ENCODE measurements around the gene CREG1. TPM values are rescaled to one million over a fixed set of nuclear protein-coding genes. Genes with fewer than 3 reads are reported as not detected.

The CREG1 gene
- polyA plus RNA-seq, 1 experiment = 27.5 TPM

DNA sequence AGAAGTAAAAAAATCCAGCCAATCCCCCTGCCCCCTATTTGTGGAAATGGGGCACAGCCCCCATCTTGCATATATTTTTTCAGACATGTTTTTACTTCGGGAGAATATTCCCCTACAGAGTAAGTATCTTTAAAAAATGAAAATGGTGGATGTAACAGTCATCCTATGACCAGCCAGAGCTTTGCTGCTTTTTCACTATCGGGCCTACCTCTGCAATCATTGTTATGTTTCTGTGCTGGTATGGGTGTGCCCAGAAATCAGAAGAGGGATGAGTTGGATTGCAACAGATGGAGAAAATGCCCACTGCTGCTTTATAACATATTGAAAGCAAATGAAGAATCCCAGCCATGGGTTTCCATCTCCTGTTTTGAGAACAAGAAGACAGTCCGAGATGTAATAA lies 38.1 kb downstream of the CREG1 start:
- Histone ChIP-seq H3K27me3 (ENCODE audit: control insufficient read depth, insufficient read depth, low read length) (peaks cover 6% of the 10 kb centered on the region; the same call in 1 of the 2 replicates), H3K36me3 (ENCODE audit: control insufficient read depth, insufficient read depth, low read length) (no peaks in the 10 kb centered on the region), H3K4me3 (ENCODE audit: low read depth, low read length) (no peak overlapping the region)
- DNase-seq (ENCODE audit: low read depth) = no peak
- POLR2A ChIA-PET = no interaction called here
- CTCF ChIA-PET = interaction anchor here (2.3 kb wide), 1 partner anchor 25 kb away, joined by 10 read pairs; no protein-coding TSS in a partner anchor
- TF ChIP-seq, protein P1, sequence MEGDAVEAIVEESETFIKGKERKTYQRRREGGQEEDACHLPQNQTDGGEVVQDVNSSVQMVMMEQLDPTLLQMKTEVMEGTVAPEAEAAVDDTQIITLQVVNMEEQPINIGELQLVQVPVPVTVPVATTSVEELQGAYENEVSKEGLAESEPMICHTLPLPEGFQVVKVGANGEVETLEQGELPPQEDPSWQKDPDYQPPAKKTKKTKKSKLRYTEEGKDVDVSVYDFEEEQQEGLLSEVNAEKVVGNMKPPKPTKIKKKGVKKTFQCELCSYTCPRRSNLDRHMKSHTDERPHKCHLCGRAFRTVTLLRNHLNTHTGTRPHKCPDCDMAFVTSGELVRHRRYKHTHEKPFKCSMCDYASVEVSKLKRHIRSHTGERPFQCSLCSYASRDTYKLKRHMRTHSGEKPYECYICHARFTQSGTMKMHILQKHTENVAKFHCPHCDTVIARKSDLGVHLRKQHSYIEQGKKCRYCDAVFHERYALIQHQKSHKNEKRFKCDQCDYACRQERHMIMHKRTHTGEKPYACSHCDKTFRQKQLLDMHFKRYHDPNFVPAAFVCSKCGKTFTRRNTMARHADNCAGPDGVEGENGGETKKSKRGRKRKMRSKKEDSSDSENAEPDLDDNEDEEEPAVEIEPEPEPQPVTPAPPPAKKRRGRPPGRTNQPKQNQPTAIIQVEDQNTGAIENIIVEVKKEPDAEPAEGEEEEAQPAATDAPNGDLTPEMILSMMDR (IDR thresholded peaks at IDR 0.05; ENCODE audit: insufficient read depth, low read depth, low read length) = no peak

DNA sequence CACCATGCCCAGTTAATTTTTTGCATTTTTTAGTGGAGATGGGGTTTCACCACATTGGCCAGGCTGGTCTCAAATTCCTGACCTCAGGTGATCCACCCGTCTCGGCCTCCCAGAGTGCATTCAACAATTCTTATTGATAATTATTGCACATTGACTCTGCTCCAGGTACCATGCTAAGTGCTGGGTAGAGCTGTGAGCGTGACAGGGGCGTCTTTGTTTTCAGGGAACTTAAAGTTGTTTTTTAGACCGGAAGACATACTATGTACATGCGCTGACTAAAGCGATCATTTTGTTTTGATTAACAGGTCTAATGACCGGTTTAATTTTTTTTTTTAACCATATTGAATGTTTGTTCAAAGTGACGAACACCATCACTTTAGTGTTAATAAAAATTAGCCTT lies 39.3 kb downstream of the CREG1 start:
- H3K27me3 ChIP-seq (ENCODE audit: control insufficient read depth, insufficient read depth, low read length) = peaks cover 3% of the 10 kb centered on the region; the same call in 1 of the 2 replicates
- TF ChIP-seq, protein P1 (IDR thresholded peaks at IDR 0.05; ENCODE audit: insufficient read depth, low read depth, low read length) = no peak
- ChIA-PET CTCF (interaction anchor here (0.8 to 2.3 kb wide), 2 partner anchors 20 to 26 kb away, joined by 3 to 10 read pairs; no protein-coding TSS in a partner anchor), POLR2A (no interaction called here)
- DNase-seq (ENCODE audit: low read depth) = no peak
- no peak overlapping the region for H3K4me3 ChIP-seq (ENCODE audit: low read depth, low read length)
- no peaks in the 10 kb centered on the region for H3K36me3 ChIP-seq (ENCODE audit: control insufficient read depth, insufficient read depth, low read length)

DNA sequence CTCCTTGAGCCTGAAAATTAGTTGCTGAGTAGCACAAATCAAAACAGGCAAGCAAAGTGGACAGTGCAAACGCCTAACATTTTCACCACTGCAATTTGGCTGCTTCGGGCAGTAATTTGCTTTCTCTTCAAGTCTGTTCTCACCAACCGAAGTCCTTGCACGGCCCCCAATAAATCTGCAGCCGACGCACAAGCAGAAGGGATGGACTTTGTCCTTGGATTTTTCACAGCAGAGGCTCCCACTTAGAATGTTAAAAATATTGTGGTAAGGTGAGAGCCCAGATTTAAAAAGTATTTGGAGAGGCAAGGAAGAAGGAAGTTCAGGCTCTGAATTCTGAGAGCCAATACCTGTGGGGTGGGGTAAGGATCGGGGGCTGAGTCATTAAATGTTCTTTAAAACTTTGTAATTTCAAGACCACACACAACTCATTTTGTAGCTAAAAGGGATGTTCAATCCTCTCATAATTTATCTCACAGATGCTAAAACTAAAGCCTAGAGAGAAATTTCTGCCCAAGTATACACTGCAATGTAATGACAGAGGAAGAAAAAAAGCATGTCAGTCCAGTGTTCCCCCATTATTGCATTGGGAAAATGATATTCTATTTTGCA lies 41.4 kb downstream of the CREG1 start:
- no peak for DNase-seq (ENCODE audit: low read depth)
- H3K27me3 ChIP-seq (ENCODE audit: control insufficient read depth, insufficient read depth, low read length) = peaks cover 3% of the 10 kb centered on the region; the same call in 1 of the 2 replicates
- no peaks in the 10 kb centered on the region for H3K36me3 ChIP-seq (ENCODE audit: control insufficient read depth, insufficient read depth, low read length)
- TF ChIP-seq, protein P1 (IDR thresholded peaks at IDR 0.05; ENCODE audit: insufficient read depth, low read depth, low read length) = no peak
- H3K4me3 ChIP-seq (ENCODE audit: low read depth, low read length) = no peak overlapping the region
- CTCF ChIA-PET = interaction anchor here (2.4 kb wide), 1 partner anchor 22 kb away, joined by 8 read pairs; no protein-coding TSS in a partner anchor
- POLR2A ChIA-PET = no interaction called here

DNA sequence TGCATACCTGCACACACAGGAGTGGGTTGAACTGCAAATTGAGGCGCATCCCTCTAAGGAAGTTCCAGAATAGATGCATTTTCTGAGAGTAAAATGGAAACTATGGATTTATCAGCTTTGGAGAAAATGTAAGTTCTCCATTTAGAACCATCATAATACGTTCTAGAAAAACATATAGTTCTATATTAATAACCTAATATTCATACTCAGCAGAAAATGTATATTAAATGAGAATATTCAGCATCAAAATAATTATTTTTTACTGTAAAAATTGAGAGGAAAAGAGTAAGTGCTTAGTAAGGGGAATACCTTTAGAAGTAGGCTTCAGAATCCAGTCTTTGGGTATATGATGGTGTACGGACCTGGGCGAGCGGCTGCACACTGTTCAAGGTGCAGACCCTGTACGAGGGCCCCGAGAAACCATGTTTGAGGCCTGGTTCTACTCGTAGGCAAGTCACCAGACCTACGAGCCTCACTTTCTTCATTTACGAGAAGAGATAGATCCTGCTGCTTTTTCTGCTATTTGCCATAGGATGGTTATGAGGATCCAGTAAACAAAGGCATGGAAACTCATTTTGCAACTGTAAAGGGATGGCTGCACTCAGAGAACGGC lies 42.1 kb downstream of the CREG1 start:
- CTCF ChIA-PET = interaction anchor here (2.4 kb wide), 1 partner anchor 23 kb away, joined by 8 read pairs; no protein-coding TSS in a partner anchor
- Histone ChIP-seq H3K36me3 (ENCODE audit: control insufficient read depth, insufficient read depth, low read length) (no peaks in the 10 kb centered on the region), H3K4me3 (ENCODE audit: low read depth, low read length) (no peak overlapping the region), H3K27me3 (ENCODE audit: control insufficient read depth, insufficient read depth, low read length) (peaks cover 3% of the 10 kb centered on the region; the same call in 1 of the 2 replicates)
- TF ChIP-seq, protein P1 (IDR thresholded peaks at IDR 0.05; ENCODE audit: insufficient read depth, low read depth, low read length) = no peak
- POLR2A ChIA-PET = no interaction called here
- no peak for DNase-seq (ENCODE audit: low read depth)

DNA sequence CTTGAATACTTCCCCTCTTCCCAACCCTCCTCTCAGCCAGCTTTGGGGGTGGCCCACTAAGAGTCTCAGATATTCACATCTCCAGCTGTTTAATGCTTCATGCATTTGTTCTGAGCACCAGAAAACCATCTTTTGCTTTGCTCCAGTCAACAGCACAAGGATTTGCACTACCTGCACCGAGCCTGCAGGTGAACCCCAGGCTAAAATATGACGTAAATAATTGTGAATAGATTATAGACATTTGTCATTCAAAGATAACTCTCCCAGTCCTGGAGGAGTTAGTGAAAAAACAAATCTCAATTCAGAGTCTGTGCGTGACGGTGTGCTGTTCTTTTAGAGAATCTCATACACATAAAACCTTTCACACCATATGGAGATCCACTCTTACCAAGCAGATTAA lies 42.7 kb downstream of the CREG1 start:
- no peak for DNase-seq (ENCODE audit: low read depth)
- CTCF ChIA-PET = interaction anchor here (0.9 to 2.4 kb wide), 2 partner anchors 23 to 759 kb away, joined by 3 to 8 read pairs; no protein-coding TSS in a partner anchor

More for the DNA sequence above, 42.7 kb downstream of the CREG1 start:
- H3K36me3 ChIP-seq (ENCODE audit: control insufficient read depth, insufficient read depth, low read length) = no peaks in the 10 kb centered on the region
- POLR2A ChIA-PET = no interaction called here
- TF ChIP-seq, protein P1 (IDR thresholded peaks at IDR 0.05; ENCODE audit: insufficient read depth, low read depth, low read length) = no peak
- H3K4me3 ChIP-seq (ENCODE audit: low read depth, low read length) = no peak overlapping the region
- H3K27me3 ChIP-seq (ENCODE audit: control insufficient read depth, insufficient read depth, low read length) = peaks cover 3% of the 10 kb centered on the region; the same call in 1 of the 2 replicates

Data from BJ (cell line).